RWPE1 (cell line): Measurements from ENCODE around the gene TRIM22.
A peak's percentile ranks its signal among the peaks of the same experiment; 100 is the strongest.
"Not testable (repeated sequence)": the region's sequence is repeated elsewhere in the genome, so short reads cannot be mapped to it uniquely, and the experiment has no call there.

Experiments
- CTCF ChIA-PET: fragments of 350-600 bp; sonication (Branson Sonifier 250); formaldehyde crosslinking; extraction: SDS; loops from one replicate; lab custom pipeline; 2021; lab: Yijun Ruan, JAX
- POLR2A ChIA-PET: fragments of 400-600 bp; formaldehyde crosslinking; extraction: SDS; loops from one replicate; lab custom pipeline; 2020; ENCODE audit warnings: antibody characterized with exemption; ENCODE audit not compliant: low non-redundant PET; lab: Yijun Ruan, JAX
- DNase-seq: peaks from one replicate; pipeline ENCODE4 v3.0.0; 2012; ENCODE audit warnings: low spot score
- H3K27ac ChIP-seq: fragments of 450-650 bp; 2 replicates; pipeline ENCODE4 v1.5.1; 2017
- TF ChIP-seq, protein P1 (sequence below): fragments of 450-650 bp; conservative IDR thresholded peaks from 2 replicates; pipeline ENCODE4 v1.5.1; 2017; ENCODE audit warnings: low read depth, mild to moderate bottlenecking

Gene TRIM22

DNA sequence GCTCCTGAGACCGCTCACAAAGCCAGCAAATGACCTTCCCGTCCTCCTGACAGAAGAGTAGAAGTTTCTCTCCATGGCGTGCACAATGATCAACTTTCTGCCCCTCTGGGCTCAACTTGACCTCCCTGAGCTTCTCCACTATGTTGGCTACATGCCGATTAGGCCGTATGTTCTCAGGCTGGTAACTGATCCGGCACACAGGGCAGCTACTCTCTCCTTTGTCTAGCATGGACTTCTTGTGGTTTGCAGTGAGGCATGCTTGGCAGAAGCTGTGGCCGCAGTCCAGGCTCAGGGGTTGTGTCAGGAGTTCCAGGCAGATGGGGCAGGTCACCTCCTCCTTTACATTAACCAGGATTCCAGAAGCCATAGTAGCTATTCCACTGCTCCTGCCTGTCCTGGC lies 9.8 kb upstream of the TRIM22 start:
- ChIA-PET CTCF (interaction anchor here (0.5 to 0.8 kb wide), 2 partner anchors 18 to 24 kb away, joined by 3 read pairs; no protein-coding TSS in a partner anchor), POLR2A (no interaction called here)
- TF ChIP-seq, protein P1, sequence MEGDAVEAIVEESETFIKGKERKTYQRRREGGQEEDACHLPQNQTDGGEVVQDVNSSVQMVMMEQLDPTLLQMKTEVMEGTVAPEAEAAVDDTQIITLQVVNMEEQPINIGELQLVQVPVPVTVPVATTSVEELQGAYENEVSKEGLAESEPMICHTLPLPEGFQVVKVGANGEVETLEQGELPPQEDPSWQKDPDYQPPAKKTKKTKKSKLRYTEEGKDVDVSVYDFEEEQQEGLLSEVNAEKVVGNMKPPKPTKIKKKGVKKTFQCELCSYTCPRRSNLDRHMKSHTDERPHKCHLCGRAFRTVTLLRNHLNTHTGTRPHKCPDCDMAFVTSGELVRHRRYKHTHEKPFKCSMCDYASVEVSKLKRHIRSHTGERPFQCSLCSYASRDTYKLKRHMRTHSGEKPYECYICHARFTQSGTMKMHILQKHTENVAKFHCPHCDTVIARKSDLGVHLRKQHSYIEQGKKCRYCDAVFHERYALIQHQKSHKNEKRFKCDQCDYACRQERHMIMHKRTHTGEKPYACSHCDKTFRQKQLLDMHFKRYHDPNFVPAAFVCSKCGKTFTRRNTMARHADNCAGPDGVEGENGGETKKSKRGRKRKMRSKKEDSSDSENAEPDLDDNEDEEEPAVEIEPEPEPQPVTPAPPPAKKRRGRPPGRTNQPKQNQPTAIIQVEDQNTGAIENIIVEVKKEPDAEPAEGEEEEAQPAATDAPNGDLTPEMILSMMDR = no peak
- no peak overlapping the region for H3K27ac ChIP-seq
- DNase-seq = no peak

DNA sequence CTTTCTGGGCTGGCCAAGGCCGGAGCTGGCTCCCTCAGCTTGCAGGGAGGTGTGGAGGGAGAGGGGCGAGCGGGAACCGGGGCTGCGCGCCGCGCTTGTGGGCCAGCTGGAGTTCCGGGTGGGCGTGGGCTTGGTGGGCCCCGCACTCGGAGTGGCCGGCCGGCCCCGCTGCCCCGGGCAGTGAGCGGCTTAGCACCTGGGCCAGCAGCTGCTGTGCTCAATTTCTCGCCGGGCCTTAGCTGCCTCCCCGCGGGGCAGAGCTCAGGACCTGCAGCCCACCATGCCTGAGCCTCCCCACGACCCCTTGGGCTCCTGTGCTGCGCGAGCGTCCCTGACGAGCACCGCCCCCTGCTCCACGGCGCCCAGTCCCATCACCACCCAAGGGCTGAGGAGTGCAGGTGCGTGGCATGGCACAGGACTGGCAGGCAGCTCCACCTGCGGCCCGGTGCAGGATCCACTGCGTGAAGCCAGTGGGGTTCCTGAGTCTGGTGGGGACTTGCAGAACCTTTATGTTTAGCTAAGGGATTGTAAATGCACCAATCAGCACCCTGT lies 6.6 kb upstream of the TRIM22 start:
- H3K27ac ChIP-seq, POLR2A ChIA-PET, CTCF ChIA-PET, DNase-seq: not testable (repeated sequence)

DNA sequence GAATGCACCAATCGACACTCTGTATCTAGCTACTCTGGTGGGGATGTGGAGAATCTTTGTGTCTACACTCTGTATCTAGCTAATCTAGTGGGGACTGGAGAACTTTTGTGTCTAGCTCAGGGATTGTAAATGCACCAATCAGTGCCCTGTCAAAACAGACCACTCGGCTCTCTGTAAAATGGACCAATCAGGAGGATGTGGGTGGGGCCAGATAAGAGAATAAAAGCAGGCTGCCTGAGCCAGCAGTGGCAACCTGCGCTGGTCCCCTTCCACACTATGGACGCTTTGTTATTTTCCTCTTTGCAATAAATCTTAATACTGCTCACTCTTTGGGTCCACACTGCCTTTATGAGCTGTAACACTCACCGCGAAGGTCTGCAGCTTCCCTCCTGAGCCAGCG lies 6.0 kb upstream of the TRIM22 start:
- CTCF ChIA-PET = interaction anchor here (0.6 kb wide), 1 partner anchor 12 kb away, joined by 3 read pairs; no protein-coding TSS in a partner anchor
- H3K27ac ChIP-seq = peak overlapping the region; percentile 86

DNA sequence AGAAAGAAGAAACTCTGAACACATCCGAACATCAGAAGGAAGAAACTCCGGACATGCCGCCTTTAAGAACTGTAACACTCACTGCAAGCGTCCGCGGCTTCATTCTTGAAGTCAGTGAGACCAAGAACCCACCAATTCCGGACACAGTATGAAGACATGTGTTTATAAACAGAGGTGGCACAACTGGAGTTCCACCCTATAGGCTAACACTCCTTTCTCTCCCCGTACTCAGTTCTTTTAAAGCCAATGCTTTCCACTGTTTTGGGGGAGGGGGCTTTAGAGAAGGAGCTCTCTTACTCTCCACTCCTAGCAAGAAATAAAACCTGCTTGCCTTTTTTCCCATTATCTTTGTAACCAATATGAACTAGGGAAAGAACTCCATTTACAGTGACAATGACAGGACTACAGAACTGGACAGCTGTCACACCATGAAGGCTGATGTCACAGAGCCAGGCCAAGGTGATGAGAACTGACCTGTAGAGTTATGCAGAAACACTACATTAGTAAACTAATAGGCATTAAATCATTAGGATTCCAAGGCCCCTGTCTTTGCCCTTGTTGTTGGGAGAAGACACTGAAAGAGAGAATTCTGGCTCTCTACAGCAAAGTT lies 5.4 kb upstream of the TRIM22 start:
- CTCF ChIA-PET = interaction anchor here (0.5 to 1.0 kb wide), 4 partner anchors 9 to 1513 kb away, joined by 3 to 7 read pairs (median 4); no protein-coding TSS in a partner anchor
- DNase-seq = no peak
- TF ChIP-seq, protein P1 = no peak
- peak overlapping the region; percentile 86 for H3K27ac ChIP-seq
- POLR2A ChIA-PET = interaction anchor here (0.8 kb wide), 1 partner anchor 63 kb away, joined by 4 read pairs; no protein-coding TSS in a partner anchor

More for the DNA sequence above, 6.0 kb upstream of the TRIM22 start:
- DNase-seq, POLR2A ChIA-PET: not testable (repeated sequence)

DNA sequence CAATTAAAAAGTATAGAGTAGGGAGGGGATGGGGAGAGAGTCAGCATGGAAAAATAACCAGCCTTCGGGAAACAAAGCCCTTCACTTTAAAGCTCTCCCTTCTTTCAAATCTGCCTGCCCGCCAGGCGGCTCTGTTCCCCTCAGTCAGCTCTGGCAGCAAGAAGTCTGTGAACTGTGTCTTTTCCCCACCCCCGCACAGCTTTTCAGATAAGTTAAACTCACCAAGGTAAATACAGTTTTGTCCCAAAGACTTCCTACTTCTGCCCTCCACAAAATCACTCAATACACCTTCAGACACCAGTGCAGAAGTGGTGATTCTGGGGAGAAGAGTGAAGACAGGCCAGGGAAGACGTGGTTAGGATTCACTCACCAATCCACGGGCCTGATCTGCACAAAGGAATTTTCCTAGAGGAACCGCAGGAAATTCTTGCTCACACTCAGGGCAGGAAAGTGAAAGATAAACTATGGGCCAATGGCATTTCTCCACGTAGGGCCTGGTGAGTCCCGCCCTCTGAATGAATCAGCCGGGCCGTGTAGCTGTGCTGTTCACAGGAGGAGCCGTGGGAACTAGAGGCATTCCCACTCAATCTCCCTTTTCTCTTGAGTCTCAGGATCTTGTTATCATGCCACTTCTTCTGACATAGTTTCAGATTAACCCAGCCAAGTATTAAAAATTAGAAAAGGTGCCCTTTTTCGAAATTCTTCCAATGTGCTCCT lies 4.8 kb upstream of the TRIM22 start, which contains the start of gene TRIM5:
TRIM5 (minus strand) TSS at position 429 of the 717 bp plus-strand sequence. CDS start 4,897 bp downstream, outside the sequence.
- ChIA-PET POLR2A (interaction anchor here (0.8 kb wide), 1 partner anchor 64 kb away, joined by 4 read pairs; no protein-coding TSS in a partner anchor), CTCF (interaction anchor here (0.5 to 1.0 kb wide), 5 partner anchors 8 to 1512 kb away, joined by 3 to 7 read pairs (median 3); no protein-coding TSS in a partner anchor)
- peak; percentile 97 for DNase-seq
- H3K27ac ChIP-seq = peak within 1 kb of the TSS; percentile 86
- TF ChIP-seq, protein P1 = peak; percentile 74

DNA sequence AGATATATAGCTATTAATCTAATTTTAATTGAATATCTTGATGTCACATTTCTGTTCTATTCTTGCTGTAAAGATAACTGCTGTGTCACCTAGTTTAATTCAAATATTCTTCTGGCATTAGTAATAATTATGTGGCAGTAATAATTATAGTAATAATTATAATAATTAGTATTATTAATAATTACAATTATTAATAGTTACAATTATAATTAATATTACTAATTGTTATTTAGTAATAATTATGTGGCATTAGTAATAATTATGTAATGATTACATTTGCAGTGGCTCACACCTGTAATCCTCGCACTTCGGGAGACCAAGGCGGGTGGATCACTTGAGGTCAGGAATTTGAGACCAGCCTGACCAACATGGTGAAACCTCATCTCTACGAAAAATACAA lies 3.2 kb upstream of the TRIM22 start:
- ChIA-PET CTCF (no interaction called here), POLR2A (no interaction called here)
- no peak for DNase-seq
- no peak overlapping the region for H3K27ac ChIP-seq
- TF ChIP-seq, protein P1 = no peak

DNA sequence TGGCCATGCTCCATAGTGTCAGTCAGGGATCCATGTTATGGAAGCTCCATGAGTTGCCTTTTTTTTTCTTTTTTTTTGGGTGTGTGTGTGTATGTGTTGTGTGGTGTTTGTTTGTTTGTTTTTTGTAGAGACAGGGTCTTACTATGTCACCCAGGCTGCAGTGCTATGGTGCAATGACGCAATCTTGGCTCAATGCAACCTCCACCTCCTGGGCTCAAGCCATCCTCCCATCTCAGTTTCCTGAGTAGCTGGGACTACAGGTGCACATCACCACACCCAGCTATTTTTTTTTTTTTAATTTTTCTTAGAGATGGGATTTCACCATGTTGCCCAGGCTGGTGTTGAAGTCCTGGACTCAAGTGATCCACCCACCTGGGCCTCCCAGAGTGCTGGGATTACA lies 1.1 kb upstream of the TRIM22 start:
- DNase-seq = no peak
- CTCF ChIA-PET = no interaction called here
- POLR2A ChIA-PET = no interaction called here
- TF ChIP-seq, protein P1 = no peak
- H3K27ac ChIP-seq = no peak overlapping the region
